ENCODE measurements around the gene UBR4. TPM values are rescaled to one million over a fixed set of nuclear protein-coding genes. Genes with fewer than 3 reads are reported as not detected.

UBR4 gene
- total RNA-seq, 1 donor: 193 TPM

DNA sequence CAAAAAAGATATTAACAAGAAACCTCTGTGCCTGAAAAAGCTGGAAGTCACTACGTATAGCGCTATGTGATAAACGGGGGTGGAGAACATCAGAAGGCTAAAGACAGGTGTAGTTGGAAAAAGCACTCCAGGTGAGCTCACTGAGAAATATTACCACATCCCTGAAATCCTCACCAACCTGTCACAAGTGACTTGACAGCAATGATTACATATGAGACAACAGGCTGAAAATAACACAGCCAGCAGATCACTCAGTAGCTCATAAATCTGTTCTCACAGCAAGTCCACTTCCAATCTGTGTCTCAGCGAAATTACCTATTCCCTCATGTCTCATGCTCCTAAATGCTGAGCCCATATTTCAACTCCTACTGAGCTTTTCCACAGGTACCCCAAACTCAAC is 120.5 kb downstream of the UBR4 start:
- no peak overlapping the region for H3K4me3 ChIP-seq (ENCODE audit: low read depth, low read length)
- TF ChIP-seq, protein P1, sequence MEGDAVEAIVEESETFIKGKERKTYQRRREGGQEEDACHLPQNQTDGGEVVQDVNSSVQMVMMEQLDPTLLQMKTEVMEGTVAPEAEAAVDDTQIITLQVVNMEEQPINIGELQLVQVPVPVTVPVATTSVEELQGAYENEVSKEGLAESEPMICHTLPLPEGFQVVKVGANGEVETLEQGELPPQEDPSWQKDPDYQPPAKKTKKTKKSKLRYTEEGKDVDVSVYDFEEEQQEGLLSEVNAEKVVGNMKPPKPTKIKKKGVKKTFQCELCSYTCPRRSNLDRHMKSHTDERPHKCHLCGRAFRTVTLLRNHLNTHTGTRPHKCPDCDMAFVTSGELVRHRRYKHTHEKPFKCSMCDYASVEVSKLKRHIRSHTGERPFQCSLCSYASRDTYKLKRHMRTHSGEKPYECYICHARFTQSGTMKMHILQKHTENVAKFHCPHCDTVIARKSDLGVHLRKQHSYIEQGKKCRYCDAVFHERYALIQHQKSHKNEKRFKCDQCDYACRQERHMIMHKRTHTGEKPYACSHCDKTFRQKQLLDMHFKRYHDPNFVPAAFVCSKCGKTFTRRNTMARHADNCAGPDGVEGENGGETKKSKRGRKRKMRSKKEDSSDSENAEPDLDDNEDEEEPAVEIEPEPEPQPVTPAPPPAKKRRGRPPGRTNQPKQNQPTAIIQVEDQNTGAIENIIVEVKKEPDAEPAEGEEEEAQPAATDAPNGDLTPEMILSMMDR (IDR thresholded peaks at IDR 0.05; ENCODE audit: insufficient read depth, low read depth, low read length): no peak
- no peak for DNase-seq (ENCODE audit: low read depth)

DNA sequence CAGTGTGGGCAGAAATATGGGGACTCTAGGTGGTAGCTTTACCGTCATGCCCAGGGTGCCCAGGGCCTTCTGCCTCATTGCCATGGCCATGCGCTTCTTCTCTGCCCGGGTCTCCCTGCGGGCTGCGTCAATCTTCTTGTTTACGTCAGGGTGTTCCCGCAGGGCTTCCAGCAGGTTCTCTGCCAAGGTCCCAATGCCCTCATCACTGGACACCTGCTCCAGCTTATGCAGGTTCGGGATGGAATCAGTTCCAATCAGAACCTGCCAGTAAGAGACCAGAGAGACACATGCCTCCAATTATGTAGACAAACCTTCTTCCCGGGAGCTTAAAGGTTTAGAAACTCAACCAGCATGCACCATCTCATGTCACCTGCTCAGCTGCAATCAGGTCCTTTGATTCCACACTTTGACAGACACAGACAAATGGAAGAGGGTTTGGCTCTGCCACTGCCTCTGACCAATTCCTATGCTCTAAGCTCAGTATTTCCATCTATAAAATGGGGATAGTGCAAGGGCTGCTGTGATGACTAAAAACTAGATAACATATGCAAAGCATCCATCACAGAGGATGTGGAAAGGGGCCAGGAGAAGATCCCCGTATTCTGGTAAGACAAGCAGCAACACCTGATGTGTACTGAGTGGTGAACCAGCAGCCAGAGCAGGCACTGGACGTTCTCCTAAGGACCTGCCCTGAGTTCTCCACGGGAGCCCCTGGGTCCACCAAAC is 121.2 kb downstream of the UBR4 start:
- no peak for DNase-seq (ENCODE audit: low read depth)
- H3K4me3 ChIP-seq (ENCODE audit: low read depth, low read length): no peak overlapping the region
- TF ChIP-seq, protein P1 (IDR thresholded peaks at IDR 0.05; ENCODE audit: insufficient read depth, low read depth, low read length): no peak

DNA sequence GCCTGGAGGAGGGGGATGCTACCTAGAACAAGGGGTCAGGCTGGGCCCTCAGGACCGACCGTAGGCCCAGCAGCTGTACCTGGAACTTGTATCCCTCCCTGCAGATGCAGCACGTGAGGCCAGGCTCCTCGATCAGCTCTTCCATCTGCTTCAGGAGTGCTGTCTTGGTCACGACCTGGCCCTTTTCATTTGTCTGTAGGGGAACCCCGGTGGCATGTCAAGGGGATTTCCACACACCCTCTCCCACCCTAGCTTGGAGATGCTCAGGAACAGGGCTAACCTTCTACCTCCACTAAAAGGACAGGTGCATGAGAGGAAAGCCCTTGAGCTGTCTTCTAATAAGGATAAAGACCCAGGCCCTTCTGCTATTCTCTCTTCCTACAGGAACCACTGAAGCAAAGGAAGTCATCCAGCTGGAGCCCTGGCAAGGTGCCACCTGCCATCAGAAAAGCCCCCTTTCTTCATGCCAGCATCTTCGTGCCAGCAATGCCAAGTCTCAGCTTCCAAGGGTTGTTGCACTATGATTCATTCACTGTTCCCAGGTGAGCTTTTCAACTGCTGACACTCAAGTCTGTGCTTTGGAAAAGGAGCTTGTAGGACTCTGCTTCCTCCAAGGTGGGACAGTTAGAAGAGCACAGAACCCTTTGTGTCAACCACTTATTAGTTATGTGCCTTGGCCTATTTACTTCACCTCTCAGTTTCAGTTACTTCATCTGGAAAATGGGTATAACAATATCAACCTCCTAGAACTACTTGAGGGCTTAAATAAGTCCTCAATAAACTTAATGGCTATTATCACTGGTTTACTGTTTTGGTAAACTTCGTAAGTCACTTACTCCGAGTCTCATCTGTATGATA is 122.1 kb downstream of the UBR4 start:
- DNase-seq (ENCODE audit: low read depth): no peak
- H3K4me3 ChIP-seq (ENCODE audit: low read depth, low read length): no peak overlapping the region
- TF ChIP-seq, protein P1 (IDR thresholded peaks at IDR 0.05; ENCODE audit: insufficient read depth, low read depth, low read length): no peak

DNA sequence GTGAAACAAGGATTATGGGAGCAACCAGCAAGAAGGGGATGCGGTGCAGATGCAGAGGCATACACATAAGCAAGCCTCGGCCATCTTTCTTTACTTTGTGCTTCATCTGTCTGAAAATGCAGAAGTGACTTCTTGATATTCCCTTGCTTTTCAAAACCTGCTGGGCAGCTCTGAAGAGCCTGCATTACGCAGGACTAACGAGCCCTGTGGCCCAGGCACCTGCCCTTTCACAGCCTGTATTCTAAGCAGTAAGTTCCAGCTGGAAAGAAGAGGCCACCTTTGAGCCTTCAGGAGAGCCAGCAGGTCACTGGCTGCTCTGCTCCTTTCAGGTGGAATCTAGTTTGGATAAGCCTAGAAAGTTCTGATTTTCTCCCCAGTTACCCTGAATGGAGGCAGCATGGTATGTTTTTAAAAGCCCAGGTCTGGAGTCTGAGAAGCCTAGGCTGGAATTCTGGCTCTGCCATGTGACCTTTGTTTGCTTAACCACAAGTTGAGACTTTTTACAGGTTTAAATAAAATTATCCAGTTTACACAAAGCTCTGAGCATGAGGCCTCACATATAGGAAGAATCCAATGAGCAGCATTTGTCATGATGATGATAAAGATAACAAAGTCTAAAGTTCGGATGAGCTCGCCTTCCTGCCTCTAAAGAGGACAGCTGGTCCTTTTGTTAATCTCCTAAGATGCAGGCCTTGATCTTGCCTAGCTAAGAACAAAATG is 122.9 kb downstream of the UBR4 start:
- no peak overlapping the region for H3K4me3 ChIP-seq (ENCODE audit: low read depth, low read length)
- DNase-seq (ENCODE audit: low read depth): no peak
- TF ChIP-seq, protein P1 (IDR thresholded peaks at IDR 0.05; ENCODE audit: insufficient read depth, low read depth, low read length): no peak

DNA sequence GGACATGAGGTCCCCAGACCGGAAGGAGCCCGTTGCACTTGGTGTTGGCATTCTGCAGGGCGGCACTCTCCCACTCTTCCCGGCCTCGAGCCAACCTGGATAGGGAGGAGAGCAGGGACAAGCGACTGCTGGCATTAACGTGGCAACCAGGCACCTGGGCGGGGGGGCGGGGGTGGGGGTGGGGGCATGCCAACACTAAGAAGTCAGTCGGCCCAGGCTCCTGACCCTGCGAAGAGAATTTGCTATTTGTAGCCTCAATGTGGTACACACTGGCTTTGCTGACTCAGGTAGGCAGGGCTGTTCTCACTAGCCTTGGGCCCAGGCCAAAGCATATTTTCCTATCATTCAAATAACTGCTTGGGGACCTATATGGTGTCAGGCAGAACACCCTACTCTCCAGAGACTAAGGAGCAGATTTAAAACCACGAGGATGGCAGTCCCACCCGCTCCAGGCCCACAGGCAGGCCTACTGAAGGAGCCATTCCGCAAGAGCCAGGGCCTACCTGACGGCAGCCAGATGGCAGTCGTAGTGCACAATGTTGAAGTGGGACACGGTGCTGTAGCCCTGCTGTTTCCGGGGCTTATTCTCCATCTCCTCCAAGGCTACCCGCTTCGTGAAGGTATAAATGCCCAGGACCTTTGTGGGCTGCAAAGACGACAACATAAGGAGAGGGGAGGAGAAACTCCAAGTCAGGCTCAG is 123.7 kb downstream of the UBR4 start:
- TF ChIP-seq, protein P1 (IDR thresholded peaks at IDR 0.05; ENCODE audit: insufficient read depth, low read depth, low read length): no peak
- H3K4me3 ChIP-seq (ENCODE audit: low read depth, low read length): no peak overlapping the region
- DNase-seq (ENCODE audit: low read depth): no peak

DNA sequence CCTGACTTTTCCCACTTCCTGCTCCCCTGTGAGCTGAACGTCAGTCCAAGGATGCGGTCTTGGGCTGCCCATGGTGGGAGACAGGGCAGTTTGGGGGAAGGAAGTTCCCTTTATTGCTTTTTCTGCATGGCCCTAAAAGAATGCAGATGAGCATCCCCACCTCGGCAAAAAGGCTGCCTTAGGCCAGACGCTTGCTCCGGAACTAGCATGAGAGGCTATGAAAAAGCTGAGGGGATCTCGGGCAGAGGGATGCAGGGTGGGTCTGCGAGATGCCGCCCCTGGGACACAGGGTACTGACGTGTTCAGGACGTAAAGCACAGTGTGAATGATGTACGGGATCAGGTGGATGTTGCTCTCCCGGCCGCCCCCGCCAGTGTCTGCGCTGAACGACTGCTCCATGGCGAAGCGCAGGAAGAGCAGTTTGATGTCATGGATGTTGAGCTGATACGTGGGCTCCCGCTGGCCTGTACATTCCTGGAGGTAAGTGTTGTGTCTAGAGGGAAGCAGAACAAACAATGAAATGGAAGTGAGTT is 125.8 kb downstream of the UBR4 start:
- no peak for DNase-seq (ENCODE audit: low read depth)
- TF ChIP-seq, protein P1 (IDR thresholded peaks at IDR 0.05; ENCODE audit: insufficient read depth, low read depth, low read length): no peak

More for the DNA sequence above, 125.8 kb downstream of the UBR4 start:
- H3K4me3 ChIP-seq (ENCODE audit: low read depth, low read length): no peak overlapping the region

Measured in fibroblast of villous mesenchyme (primary cell).